GM12874 (cell line): ENCODE measurements around the gene NFILZ.

ENCODE experiments used
- TF ChIP-seq, protein P1 (sequence below): IDR thresholded peaks from 2 replicates; pipeline ENCODE4 v1.5.1; 2011; ENCODE audit warnings: low read depth, mild to moderate bottlenecking, control low read depth, low read length, moderate library complexity; ENCODE audit not compliant: insufficient read depth

The NFILZ gene

DNA sequence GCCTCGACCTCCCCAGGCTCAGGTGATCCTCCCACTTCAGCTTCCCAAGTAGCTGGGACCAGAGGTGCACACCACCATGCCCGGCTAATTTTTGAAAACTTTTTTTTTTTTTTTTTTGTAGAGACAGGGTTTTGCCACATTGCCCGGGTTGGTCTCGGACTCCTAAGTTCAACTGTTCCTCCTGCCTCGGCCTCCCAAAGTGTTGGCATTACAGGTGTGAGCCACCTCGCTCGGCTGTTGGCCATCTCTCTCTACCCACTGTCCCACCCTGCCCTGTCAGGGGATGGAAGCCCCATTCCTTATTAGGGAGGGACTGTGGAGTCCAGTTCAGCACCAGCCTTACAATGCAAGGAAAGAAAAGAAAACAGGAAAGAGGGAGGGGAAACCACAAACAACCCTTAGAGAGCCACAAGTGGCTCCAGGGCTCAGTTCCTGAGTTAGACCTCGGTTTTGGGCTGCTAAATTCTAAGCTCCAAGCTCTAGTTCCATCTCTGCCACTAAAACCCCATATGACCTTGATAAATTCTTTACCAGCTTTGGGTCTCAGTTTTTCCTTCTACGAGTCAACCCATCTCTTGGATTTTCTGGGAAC is 36.5 kb downstream of the NFILZ start:
- TF ChIP-seq, protein P1, sequence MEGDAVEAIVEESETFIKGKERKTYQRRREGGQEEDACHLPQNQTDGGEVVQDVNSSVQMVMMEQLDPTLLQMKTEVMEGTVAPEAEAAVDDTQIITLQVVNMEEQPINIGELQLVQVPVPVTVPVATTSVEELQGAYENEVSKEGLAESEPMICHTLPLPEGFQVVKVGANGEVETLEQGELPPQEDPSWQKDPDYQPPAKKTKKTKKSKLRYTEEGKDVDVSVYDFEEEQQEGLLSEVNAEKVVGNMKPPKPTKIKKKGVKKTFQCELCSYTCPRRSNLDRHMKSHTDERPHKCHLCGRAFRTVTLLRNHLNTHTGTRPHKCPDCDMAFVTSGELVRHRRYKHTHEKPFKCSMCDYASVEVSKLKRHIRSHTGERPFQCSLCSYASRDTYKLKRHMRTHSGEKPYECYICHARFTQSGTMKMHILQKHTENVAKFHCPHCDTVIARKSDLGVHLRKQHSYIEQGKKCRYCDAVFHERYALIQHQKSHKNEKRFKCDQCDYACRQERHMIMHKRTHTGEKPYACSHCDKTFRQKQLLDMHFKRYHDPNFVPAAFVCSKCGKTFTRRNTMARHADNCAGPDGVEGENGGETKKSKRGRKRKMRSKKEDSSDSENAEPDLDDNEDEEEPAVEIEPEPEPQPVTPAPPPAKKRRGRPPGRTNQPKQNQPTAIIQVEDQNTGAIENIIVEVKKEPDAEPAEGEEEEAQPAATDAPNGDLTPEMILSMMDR: no peak

DNA sequence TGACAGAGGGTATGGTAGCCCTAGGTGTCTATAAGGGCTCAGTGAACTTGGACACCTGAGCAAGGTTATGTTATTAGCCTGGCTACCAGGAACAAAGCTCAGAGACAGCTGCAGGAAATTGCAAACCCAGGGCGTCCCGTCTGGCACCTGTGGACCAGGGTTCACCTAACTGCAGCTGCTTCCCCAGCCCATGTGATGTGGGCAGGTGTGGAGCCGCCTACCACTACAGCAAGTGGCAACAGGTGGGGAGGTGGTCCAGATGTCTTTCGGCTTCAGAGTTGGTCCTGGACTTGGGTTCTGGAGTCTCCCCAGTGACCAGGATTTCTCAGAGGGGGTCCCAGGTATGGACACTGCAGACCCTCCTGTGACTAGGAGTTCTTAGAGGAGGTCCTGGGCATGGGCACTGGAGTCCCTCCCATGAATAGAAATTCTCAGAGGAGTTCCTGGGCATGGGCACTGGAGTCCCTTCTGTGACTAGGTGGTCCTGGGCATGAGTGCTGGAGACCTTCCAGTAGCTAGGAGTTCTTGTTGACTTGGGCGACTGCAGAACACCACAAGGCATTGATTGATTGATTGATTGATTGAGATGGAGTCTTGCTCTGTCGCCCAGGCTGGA is 43.0 kb downstream of the NFILZ start:
- TF ChIP-seq, protein P1: no peak

GRCh38 chr19:8675066-8675465 is 44.6 kb downstream of the NFILZ start:
- TF ChIP-seq, protein P1: no peak

- TF ChIP-seq, protein P1: no peak
These were observed 47.9 kb downstream of the NFILZ start for GRCh38 chr19:8678244-8678807.
